ENCODE measurements around the gene RAB11A. TPM values are rescaled to one million over a fixed set of nuclear protein-coding genes. Genes with fewer than 3 reads are reported as not detected.

Gene RAB11A
- total RNA-seq, 1 donor from 2014 or later: 171 TPM

DNA sequence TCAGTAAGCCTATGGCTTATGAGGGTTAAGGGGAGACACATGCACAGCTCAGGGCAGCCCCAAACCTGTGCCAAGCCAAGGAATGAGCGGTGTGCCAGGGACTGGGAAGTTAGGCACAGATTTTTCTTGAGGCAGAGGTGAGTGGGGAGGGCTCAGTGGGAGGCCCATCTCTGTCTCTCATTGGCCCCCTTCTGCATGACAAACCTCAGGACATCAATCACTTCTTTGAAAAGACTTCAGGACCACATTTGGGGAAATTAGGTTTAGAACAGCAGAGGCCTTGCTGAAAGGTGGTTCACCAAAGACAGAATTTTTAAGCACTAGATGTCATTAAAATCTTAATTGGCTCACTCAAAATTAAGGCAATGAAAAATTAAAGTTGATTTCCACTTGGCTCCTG, 57.2 kb downstream of the RAB11A start:
- no peak overlapping the region for H3K27ac Mint-ChIP-seq
- no peak overlapping the region for H3K4me3 Mint-ChIP-seq
- H3K9me3 Mint-ChIP-seq: no peaks in the 10 kb centered on the region
- peaks cover 4% of the 10 kb centered on the region for H3K4me1 Mint-ChIP-seq (ENCODE audit: low read depth)
- H3K27me3 Mint-ChIP-seq (ENCODE audit: insufficient read depth): no peaks in the 10 kb centered on the region
- no peak for DNase-seq (ENCODE audit: low spot score)
- peaks cover 6% of the 10 kb centered on the region for H3K36me3 Mint-ChIP-seq (ENCODE audit: low read depth)
- intact Hi-C loops (cut with micrococcal nuclease): no loop called here

- DNase-seq (ENCODE audit: low spot score): no peak
- Mint-ChIP-seq H3K9me3 (no peaks in the 10 kb centered on the region), H3K27ac (no peak overlapping the region), H3K36me3 (ENCODE audit: low read depth) (peaks cover 6% of the 10 kb centered on the region), H3K4me1 (ENCODE audit: low read depth) (peaks cover 4% of the 10 kb centered on the region), H3K4me3 (no peak overlapping the region), H3K27me3 (ENCODE audit: insufficient read depth) (no peaks in the 10 kb centered on the region)
- intact Hi-C loops (cut with micrococcal nuclease): no loop called here
These were observed 57.6 kb downstream of the RAB11A start for GRCh38 chr15:65926899-65927298.

DNA sequence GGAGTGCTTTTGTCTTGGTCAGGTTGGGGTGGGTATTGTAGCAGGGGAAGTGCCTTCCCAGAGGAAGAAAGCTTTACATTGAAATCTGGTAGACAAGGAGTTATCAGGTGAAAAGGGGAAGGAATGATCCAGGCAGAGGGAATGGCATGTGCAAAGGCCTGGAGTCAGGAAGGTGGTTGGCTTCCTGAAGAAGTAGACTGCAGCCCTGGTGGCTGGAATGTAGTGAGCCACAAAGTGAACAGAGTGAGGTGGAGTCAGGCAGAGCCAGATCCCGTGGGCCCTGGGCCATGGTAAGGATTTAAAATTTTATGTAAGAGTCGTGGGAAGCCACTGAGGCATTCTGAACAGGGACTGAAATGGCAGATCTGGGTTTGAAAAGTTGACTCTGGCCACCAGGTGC, 58.3 kb downstream of the RAB11A start:
- no peaks in the 10 kb centered on the region for H3K9me3 Mint-ChIP-seq
- H3K27me3 Mint-ChIP-seq (ENCODE audit: insufficient read depth): no peaks in the 10 kb centered on the region
- H3K27ac Mint-ChIP-seq: no peak overlapping the region
- no peak for DNase-seq (ENCODE audit: low spot score)
- H3K36me3 Mint-ChIP-seq (ENCODE audit: low read depth): peaks cover 6% of the 10 kb centered on the region
- no peak overlapping the region for H3K4me3 Mint-ChIP-seq
- intact Hi-C loops (cut with micrococcal nuclease): no loop called here
- peaks cover 4% of the 10 kb centered on the region for H3K4me1 Mint-ChIP-seq (ENCODE audit: low read depth)

DNA sequence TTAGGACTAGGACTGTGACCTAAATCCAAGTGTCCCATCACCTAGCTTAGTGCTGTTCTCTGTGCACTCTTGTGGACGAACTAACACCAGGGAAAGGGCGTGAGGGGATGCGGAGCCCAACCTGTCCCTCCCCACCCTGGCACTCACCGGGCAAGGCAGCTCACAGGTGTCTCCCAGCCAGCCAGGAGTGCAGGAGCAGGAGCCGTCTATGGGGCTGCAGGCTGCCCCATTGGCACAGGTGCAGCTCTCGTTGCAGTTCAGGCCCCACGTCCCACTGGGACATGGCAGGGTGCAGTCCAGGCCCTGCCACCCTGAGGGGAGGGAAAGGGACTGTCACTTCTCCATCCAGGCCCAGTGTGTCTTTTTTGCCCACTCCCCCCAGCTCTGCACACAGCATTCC, 60.3 kb downstream of the RAB11A start:
- no peak overlapping the region for H3K27ac Mint-ChIP-seq
- intact Hi-C loops (cut with micrococcal nuclease): loop anchor here (2.0 kb wide), 1 partner anchor 67 kb away; no protein-coding TSS in a partner anchor
- H3K36me3 Mint-ChIP-seq (ENCODE audit: low read depth): peaks cover 3% of the 10 kb centered on the region
- no peak overlapping the region for H3K4me3 Mint-ChIP-seq
- no peak for DNase-seq (ENCODE audit: low spot score)
- H3K4me1 Mint-ChIP-seq (ENCODE audit: low read depth): no peaks in the 10 kb centered on the region
- H3K27me3 Mint-ChIP-seq (ENCODE audit: insufficient read depth): no peaks in the 10 kb centered on the region
- H3K9me3 Mint-ChIP-seq: no peaks in the 10 kb centered on the region

DNA sequence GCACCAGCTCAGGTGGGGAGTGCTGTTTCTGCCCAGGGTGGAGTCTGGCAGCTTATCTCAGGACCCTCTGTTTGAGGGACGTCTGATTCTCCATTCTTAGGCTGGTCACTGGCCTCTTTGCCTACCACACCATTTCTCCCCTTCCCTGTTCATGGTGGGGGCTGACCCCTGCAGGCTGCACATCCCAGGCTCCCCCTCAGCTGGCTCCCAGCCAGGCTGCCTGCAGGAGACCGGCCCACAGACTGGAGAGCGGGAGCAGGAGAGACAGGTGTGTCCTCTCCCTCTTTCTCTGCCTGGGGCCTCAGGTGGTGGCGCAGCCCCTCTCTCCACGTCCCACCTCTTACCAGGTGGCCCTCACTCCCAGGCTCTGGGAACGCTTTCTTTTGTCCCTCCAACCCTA, 60.8 kb downstream of the RAB11A start:
- intact Hi-C loops (cut with micrococcal nuclease): no loop called here
- Mint-ChIP-seq H3K4me1 (ENCODE audit: low read depth) (no peaks in the 10 kb centered on the region), H3K27me3 (ENCODE audit: insufficient read depth) (no peaks in the 10 kb centered on the region), H3K36me3 (ENCODE audit: low read depth) (peaks cover 3% of the 10 kb centered on the region), H3K9me3 (no peaks in the 10 kb centered on the region), H3K4me3 (no peak overlapping the region), H3K27ac (no peak overlapping the region)
- no peak for DNase-seq (ENCODE audit: low spot score)

DNA sequence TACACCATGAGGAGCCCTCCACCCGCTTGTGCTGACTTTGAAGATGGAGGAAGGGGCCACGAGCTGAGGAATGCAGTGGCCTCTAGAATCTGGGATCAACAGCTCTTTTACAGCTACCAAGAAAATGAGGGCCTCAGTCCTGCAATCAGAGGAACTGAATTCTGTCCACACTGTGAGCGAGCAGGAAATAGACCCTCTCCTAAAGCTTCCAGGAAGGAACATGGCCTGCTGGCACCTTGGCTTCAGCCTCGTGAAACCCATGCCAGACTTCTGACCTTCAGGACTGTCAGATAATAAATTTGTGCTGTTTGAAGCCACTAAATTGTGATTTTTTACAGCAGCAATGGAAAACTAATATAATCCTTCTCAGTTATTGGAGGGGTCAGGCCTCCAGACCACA, 61.9 kb downstream of the RAB11A start:
- intact Hi-C loops (cut with micrococcal nuclease): no loop called here
- Mint-ChIP-seq H3K27ac (no peak overlapping the region), H3K36me3 (ENCODE audit: low read depth) (peaks cover 3% of the 10 kb centered on the region), H3K9me3 (no peaks in the 10 kb centered on the region), H3K4me3 (no peak overlapping the region), H3K4me1 (ENCODE audit: low read depth) (no peaks in the 10 kb centered on the region), H3K27me3 (ENCODE audit: insufficient read depth) (no peaks in the 10 kb centered on the region)
- DNase-seq (ENCODE audit: low spot score): no peak

GRCh38 chr15:65935391-65935790, 66.1 kb downstream of the RAB11A start:
- Mint-ChIP-seq H3K9me3 (no peaks in the 10 kb centered on the region), H3K4me3 (no peak overlapping the region), H3K27ac (no peak overlapping the region), H3K4me1 (ENCODE audit: low read depth) (peaks cover 13% of the 10 kb centered on the region), H3K27me3 (ENCODE audit: insufficient read depth) (no peaks in the 10 kb centered on the region), H3K36me3 (ENCODE audit: low read depth) (no peaks in the 10 kb centered on the region)
- no peak for DNase-seq (ENCODE audit: low spot score)
- intact Hi-C loops (cut with micrococcal nuclease): no loop called here

DNA sequence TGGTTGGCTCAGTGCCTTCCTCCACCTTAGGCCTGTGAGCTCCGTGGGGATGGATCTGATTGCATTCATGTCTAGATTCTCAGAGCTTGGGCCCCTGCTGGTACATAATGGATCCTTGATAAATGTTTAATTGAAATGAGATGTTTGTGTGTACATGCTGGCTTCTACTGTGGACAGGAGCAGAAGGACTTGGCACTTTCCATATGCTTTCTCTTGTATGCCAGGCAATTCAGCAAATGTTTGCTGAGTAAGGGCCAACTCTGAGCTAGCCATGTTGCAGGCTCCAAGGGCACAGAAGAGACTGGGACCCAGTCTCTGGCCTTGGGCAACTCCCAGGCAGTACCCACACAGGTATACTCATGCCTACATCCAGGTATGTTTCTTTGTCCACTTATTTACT, 67.0 kb downstream of the RAB11A start:
- H3K4me3 Mint-ChIP-seq: no peak overlapping the region
- no peak for DNase-seq (ENCODE audit: low spot score)
- H3K27me3 Mint-ChIP-seq (ENCODE audit: insufficient read depth): no peaks in the 10 kb centered on the region
- peaks cover 19% of the 10 kb centered on the region for H3K4me1 Mint-ChIP-seq (ENCODE audit: low read depth)
- no peaks in the 10 kb centered on the region for H3K36me3 Mint-ChIP-seq (ENCODE audit: low read depth)
- no peaks in the 10 kb centered on the region for H3K9me3 Mint-ChIP-seq
- intact Hi-C loops (cut with micrococcal nuclease): no loop called here
- no peak overlapping the region for H3K27ac Mint-ChIP-seq

DNA sequence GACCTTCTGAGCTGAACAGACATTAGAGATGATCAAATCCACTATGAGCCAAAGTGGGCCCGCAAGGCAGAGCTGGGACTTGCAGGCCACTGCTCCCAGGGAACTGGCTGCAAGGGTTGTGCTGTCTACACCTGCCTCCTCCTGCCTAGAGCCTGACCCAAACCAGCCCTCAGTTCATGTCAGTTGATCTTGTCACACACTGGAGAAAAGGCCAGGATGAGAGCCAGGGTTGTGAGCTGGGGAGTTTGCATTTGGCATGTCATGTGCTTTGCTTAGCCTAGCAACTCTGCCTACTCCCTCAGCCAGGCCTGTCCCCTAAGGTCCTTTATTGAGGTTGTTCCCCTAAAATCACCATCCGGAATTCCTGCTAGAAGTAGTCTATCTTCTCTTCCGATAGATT, 67.8 kb downstream of the RAB11A start:
- peaks cover 26% of the 10 kb centered on the region for H3K4me1 Mint-ChIP-seq (ENCODE audit: low read depth)
- intact Hi-C loops (cut with micrococcal nuclease): no loop called here
- no peak overlapping the region for H3K4me3 Mint-ChIP-seq
- no peaks in the 10 kb centered on the region for H3K9me3 Mint-ChIP-seq
- H3K27ac Mint-ChIP-seq: no peak overlapping the region
- no peaks in the 10 kb centered on the region for H3K36me3 Mint-ChIP-seq (ENCODE audit: low read depth)
- no peaks in the 10 kb centered on the region for H3K27me3 Mint-ChIP-seq (ENCODE audit: insufficient read depth)
- DNase-seq (ENCODE audit: low spot score): no peak

DNA sequence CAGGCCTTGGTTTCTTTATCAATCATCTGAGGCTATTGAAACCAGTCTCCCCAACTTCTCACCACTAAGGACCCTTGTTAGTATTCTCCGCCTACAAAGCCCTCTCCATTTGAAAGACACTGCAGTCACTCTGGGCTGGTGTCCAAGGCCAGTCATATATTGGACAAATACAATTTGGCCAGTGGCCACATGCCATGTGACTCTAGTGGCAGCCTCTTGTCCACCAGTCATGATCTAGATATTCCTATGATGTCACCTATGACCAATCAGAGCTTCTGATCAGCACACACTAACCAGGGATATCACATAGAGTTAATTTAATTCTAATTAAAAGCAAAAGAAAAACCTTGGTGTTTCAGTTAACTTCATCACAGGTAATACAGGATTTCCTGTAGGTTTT, 68.2 kb downstream of the RAB11A start:
- Mint-ChIP-seq H3K36me3 (ENCODE audit: low read depth) (no peaks in the 10 kb centered on the region), H3K27ac (no peak overlapping the region), H3K27me3 (ENCODE audit: insufficient read depth) (no peaks in the 10 kb centered on the region), H3K4me1 (ENCODE audit: low read depth) (peaks cover 30% of the 10 kb centered on the region), H3K4me3 (no peak overlapping the region), H3K9me3 (no peaks in the 10 kb centered on the region)
- intact Hi-C loops (cut with micrococcal nuclease): no loop called here
- no peak for DNase-seq (ENCODE audit: low spot score)

GRCh38 chr15:65938604-65939003, 69.3 kb downstream of the RAB11A start:
- H3K27me3 Mint-ChIP-seq (ENCODE audit: insufficient read depth): peaks cover 2% of the 10 kb centered on the region
- H3K9me3 Mint-ChIP-seq: no peaks in the 10 kb centered on the region
- no peak overlapping the region for H3K27ac Mint-ChIP-seq
- H3K36me3 Mint-ChIP-seq (ENCODE audit: low read depth): no peaks in the 10 kb centered on the region
- H3K4me1 Mint-ChIP-seq (ENCODE audit: low read depth): peaks cover 31% of the 10 kb centered on the region
- DNase-seq (ENCODE audit: low spot score): no peak
- no peak overlapping the region for H3K4me3 Mint-ChIP-seq
- intact Hi-C loops (cut with micrococcal nuclease): no loop called here

DNA sequence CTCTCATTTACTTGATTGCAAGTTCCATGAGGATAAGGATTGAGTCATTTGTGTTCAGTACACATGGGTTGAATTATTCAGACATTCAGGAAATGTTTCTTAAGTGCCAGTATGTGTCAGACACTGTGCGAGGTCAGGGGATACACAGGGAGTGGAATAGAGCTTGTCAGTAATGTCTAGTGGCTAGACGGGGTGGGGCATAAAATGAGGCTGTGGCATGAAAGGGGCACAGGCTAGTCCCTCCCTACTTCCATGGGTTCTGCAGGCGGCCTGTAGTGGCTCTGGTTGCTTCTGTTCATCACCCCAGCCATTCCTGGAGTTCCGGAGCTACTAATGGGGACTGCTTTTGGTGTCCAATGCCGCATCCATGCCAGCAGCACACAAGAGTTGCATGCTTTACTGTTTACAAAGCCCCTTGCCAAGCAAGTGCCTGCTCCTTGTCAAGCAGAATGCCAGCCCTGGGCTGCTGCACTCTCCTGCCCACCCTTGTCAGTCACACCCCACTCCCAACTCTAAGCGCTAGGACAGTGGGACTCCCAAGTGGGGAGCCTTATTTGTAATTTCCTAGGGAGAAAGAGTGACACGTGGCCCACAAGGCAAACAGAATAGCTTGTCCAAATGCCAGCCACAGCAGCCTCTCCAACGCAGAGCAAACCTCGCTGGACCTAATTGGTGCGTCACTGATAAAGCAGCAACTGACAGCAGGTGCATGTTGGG, 70.8 kb downstream of the RAB11A start:
- Mint-ChIP-seq H3K36me3 (ENCODE audit: low read depth) (no peaks in the 10 kb centered on the region), H3K4me1 (ENCODE audit: low read depth) (peaks cover 31% of the 10 kb centered on the region), H3K27ac (no peak overlapping the region), H3K4me3 (no peak overlapping the region), H3K9me3 (no peaks in the 10 kb centered on the region), H3K27me3 (ENCODE audit: insufficient read depth) (peaks cover 4% of the 10 kb centered on the region)
- intact Hi-C loops (cut with micrococcal nuclease): no loop called here
- no peak for DNase-seq (ENCODE audit: low spot score)

DNA sequence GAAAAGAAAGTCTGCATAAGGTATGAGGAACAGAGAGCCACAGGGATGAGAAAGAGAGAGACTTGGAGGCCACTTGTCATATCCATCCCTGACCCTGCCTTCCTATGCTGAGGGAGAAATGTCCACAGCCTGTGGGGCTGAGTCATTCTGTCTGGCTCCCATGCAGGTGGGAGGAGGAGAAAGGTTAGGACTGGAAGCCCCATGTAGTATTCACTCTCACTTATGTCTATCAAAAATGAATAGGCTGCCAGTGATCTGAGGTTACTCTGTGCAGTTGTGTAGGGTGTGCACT, 71.3 kb downstream of the RAB11A start:
- Mint-ChIP-seq H3K36me3 (ENCODE audit: low read depth) (no peaks in the 10 kb centered on the region), H3K27ac (no peak overlapping the region), H3K27me3 (ENCODE audit: insufficient read depth) (peaks cover 4% of the 10 kb centered on the region), H3K4me3 (no peak overlapping the region), H3K9me3 (no peaks in the 10 kb centered on the region), H3K4me1 (ENCODE audit: low read depth) (peaks cover 31% of the 10 kb centered on the region)
- intact Hi-C loops (cut with micrococcal nuclease): no loop called here
- no peak for DNase-seq (ENCODE audit: low spot score)

All from activated T-helper 1 cell treated with anti-CD3 and anti-CD28 coated beads, Interleukin-12 subunit alpha, Interleukin-12 subunit beta, Interleukin-2, Interleukin-4 antibody, amounts not matched to agents 30 ng/mL and 10 ng/mL and 1 ng/mL, durations not matched to agents 14 hours and 24 hours and 36 hours (primary cell).